GM19372 (cell line): ENCODE data around the gene AKIRIN1.
A peak's percentile ranks its signal among the peaks of the same experiment; 100 is the strongest.
"Not testable (repeated sequence)": the region's sequence is repeated elsewhere in the genome, so short reads cannot be mapped to it uniquely, and the experiment has no call there.

Source experiments
- ATAC-seq: cut with Tn5 transposase; IDR thresholded peaks from one replicate; pipeline ENCODE4 v1.9.1; 2021; ENCODE audit warnings: mild to moderate bottlenecking, low read depth, moderate library complexity; ENCODE audit not compliant: unreplicated experiment

The AKIRIN1 gene

DNA sequence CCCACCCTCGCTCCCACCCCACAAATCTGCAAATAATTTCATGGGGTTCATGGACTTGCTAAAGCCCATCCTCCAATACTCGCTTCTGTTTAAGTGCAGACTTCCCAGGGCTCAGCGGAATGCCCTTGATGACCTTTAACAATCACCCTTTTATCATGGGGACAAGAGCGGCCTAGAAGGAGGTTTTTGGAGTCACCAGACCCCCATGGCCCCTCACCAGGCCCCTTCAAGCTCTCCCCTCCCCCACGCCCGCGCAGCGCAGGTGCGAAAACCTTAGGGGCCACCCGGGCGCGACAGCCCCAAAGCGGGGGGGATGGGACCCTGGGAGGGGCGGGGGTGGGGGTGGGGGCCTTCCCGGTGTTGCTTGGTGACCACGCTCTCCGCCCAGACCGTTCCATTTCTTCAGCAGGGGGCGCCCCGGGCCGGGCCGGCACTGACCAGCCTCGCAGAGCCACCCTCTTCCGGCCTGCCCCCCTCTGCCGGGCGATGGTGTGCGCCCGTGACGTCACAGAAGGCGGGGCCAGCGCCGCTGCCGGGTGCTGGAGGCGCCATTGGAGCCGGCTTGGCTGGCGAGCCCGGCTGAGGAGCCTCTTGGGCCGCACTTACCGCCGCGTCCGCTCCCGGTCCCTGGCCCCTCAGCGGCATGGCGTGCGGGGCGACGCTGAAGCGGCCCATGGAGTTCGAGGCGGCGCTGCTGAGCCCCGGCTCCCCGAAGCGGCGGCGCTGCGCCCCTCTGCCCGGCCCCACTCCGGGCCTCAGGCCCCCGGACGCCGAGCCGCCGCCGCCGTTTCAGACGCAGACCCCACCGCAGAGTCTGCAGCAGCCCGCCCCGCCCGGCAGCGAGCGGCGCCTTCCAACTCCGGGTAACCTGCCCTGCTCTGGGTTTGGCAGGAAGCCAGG, at the start of gene AKIRIN1:
Gene AKIRIN1, plus strand, starts transcription at position 539 of the 900 bp plus-strand sequence. Its CDS starts 105 bp downstream, at position 644.
- peak; percentile 95 for ATAC-seq

DNA sequence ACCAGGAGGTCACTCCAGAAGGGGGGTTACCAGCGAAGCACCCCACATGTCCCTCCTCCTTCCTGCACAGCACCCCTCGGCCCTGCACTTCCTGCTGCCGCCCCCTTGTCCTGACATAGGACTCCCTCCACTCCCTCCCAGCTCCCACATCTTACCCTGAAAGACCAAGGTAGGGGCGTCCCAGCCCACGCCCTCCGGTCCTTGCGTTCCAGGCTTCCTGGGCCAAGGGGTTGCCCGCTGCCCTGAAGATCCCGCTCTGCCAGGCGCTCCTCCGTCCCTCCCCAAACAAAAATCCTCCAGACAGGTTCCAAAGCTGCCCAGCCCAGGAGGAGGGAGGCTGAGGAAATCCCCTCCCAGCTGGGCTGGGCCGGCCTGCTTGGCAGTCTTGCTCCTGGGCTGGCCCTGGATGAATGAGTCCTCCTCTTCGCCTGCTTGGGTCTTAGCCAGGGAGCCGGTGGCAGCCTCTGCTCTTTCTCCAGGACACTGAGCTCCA, 49.5 kb upstream of the AKIRIN1 start, which contains the start of gene RHBDL2:
Gene RHBDL2, minus strand, starts transcription at position 304 of the 493 bp plus-strand sequence. CDS start 22,618 bp downstream, outside the sequence.
- no peak for ATAC-seq

DNA sequence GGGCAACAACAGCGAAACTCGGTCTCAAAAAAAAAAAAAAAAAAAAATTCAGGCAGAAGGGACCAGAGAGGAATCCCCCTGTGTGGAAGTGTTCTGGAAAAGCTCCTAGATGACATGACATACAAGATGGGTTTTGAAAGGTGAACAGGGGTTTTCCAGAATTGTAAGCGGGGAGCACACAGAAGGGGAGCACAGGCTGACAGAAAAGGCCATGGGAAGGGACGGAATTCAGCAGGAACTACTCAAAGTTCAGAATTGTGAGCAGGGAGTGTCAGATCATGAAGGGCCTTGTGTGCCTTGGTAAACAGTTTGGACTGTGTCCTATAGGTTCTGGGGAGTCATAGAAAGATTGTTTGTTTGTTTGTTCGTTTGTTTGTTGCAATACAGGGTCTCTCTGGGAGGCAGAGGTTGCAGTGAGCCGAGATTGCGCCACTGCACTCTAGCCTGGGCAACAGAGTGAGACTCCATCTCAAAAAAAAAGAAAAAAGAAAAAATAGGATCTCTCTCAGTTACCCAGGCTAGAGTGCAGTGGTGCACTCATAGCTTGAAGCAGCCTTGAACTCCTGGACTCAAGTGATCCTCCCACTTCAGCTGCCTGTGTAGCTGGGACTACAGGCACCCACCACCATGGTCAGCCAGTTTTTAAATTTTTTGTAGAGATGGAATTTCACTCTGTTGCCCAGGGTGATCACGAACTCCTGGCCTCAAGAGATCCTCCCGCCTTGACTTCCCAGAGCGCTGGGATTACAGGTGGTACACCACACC, 48.2 kb upstream of the AKIRIN1 start:
- no peak for ATAC-seq

DNA sequence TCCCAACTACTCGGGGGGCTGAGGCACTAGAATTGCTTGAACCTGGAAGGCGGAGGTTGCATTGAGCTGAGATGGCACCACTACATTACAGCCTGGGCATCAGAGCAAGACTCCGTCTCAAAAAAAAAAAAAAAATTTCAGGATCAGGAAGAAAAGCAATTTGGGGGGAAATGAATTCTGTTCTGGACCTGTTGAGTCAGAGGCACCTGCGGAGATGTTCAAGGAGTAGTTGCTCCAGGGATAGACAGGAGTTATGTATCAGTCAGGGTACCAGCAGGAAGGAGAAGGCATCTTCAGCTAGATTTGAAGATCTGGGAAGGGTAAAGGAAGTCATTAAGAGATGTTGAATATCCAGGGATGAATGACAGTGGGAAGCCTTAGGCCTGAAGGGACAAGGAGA, 46.5 kb upstream of the AKIRIN1 start:
- ATAC-seq, result no peak

DNA sequence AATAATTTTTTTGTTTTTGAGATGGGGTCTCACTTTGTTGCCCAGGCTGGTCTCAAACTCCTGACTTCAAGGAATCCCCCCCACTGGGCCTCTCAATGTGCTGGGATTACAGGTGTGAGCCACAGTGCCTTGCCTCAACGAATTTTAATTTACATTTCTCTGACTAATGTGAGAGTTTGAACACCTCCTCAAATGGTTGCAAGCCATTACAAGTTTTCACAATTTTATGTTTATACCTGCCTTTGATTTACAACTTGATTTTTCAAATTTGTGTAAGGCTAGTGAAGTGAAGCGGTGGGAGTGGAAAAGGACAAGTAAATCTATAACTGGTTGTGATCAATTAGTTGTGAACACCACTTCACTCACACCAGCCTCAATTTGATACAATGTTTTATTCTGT, 40.5 kb upstream of the AKIRIN1 start:
- ATAC-seq, result no peak

GRCh38 chr1:38953433-38953860, 37.6 kb upstream of the AKIRIN1 start:
- no peak for ATAC-seq

GRCh38 chr1:38958967-38959366, 32.1 kb upstream of the AKIRIN1 start:
- ATAC-seq, result no peak

- ATAC-seq, result no peak
Measured at GRCh38 chr1:38962113-38962512, 29.0 kb upstream of the AKIRIN1 start.

- ATAC-seq, result no peak
Measured at GRCh38 chr1:38962560-38962959, 28.5 kb upstream of the AKIRIN1 start.

GRCh38 chr1:38964140-38964548, 26.9 kb upstream of the AKIRIN1 start:
- ATAC-seq, result no peak

DNA sequence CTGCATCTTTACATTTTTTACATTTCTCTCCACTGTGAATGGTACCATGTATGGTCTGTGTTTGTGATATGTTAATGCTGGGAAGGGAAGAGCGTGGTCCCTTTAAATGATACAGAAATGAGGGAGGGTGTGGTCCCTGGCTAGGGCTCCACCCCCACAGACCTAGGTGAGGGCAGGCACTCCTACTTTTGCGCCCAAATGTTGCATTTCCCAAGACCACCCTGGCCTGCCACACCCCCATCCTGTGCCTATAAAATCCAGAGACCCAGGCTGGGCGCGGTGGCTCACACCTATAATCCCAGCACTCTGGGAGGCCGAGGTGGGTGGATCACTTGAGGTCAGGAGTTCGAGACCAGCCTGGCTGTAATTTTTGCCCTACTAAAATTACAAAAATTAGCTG, 17.9 kb upstream of the AKIRIN1 start:
- ATAC-seq, result not testable (repeated sequence)

- ATAC-seq, result no peak
Measured at GRCh38 chr1:38973659-38974437, 17.2 kb upstream of the AKIRIN1 start.

DNA sequence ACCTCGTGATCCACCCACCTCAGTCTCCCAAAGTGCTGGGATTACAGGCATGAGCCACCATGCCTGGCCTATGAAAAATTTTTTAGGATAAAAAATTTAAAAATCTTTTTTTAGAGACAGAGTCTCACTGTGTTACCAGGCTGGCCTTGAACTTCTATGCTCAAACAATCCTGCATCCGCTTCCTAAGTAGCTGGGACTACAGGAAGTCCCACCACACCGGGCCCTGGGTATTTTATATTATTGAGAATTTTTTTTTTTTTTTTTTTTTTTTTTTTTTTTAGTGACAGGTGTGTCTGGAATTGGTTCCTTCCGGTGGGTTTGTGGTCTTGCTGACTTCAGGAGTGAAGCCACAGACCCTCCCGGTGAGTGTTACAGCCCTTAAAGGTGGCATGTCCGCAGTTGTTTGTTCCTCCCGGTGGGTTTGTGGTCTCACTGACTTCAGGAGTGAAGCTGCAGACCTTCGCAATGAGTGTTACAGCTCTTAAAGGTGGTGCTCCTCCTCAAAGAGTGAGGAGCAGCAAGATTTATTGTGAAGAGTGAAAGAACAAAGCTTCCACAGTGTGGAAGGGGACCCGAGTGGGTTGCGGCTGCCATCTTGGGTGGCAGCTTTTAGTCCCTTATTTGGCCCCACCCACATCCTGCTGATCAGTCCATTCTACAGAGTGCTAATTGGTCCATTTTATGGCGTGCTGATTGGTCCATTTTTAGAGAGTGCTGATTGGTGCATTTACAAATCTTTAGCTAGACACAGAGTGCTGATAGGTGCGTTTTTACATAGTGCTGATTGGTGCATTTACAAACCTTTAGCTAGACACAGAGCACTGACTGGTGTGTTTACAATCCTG, 13.5 kb upstream of the AKIRIN1 start:
- ATAC-seq, result not testable (repeated sequence)

- ATAC-seq, result not testable (repeated sequence)
Measured at GRCh38 chr1:38978245-38978542, 12.9 kb upstream of the AKIRIN1 start.

- not testable (repeated sequence) for ATAC-seq
Measured at GRCh38 chr1:38979380-38979779, 11.7 kb upstream of the AKIRIN1 start.

DNA sequence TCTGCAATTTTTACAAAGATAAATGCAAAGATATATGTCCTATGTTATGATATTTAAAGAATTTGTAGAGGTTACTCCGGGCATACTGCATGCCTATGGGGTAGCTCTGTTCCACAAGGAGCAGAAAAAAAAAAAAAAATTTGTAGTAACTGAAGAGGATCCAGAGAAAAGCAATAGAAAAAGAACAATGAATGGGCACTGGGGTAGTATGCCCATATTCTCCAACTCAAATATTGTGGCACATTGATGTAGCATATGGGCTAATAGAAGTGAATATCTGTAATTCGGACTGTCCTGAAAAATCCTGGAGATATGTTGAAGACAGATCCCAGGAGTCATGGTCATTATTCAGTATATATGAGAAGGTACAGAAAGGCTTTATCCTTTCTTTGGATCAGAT, 1.1 kb upstream of the AKIRIN1 start:
- ATAC-seq, result no peak

DNA sequence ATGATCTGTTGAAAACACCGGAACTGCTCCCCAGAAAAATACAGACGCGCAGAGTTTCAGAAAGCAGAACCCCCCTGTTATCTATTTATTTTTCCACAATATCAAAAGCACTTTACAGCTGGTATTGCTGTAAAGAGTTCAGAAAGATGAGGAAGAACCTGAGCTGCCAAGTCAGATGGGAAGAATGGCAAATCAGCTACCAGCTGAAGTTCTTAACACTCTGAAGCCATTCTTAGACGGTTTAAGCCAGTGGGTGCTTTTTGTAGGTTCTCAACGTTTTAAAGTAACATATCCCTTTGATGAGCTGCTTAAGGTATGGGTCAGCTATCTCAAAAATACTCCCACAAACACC, 714 bp upstream of the AKIRIN1 start:
- ATAC-seq, result no peak

DNA sequence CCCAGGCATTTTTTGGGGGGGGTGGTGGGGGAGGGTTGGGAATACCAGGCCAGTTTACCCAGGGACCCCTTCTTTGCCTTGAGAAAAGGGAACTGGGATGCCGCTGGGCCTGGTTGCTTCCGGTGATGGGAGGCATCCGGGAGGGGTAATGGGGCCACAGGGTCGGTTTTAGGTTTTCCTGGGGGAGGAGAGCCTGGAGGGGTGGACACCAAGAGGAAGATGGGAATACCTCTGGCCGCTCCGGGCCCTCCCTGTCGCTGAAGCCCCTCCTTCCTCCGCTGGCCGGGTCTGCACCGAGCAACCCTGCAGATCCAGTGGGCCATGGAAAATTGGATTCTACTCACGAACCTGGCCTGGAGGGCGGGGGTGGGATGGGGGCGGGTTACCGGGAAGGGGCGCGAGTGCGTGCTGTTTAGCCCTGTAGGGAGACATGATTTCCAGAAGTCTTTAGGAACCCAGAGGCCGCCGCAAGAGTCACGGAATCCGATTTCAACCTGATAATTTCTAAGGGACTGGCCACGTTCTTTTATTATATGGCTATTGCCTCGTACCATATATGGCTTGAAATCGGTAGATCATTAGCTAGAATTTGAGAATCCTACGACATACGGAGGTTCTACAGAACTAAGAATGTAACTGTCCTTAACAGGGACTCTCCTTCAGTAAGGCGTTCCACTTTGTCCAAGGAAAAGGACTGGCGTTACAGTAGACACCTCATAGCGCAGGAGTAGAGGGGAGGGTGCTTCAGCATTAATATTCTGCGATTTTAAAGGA, 749 bp downstream of the AKIRIN1 start:
- no peak for ATAC-seq
